Upper lobe of left lung (tissue), 4 donors: ENCODE measurements around the gene GRIN2A.

Experiments used
- POLR2AphosphoS5 ChIP-seq, 2 donors: sonication (generic); formaldehyde crosslinking; IDR thresholded peaks; one replicate each; pipeline ENCODE4 v1.5.1; 2017; ENCODE audit warnings: antibody characterized with exemption in 2 of 2
- TF ChIP-seq, protein P1 (sequence below), 6 experiments: fragments of 450-650 bp in 4 of 6; fragments of 200-600 bp in 2 of 6; sonication (generic) in 2 of 6; IDR thresholded peaks; one replicate each; pipeline ENCODE4 v1.5.1; 2016 to 2019; ENCODE audit warnings: antibody characterized with exemption in 6 of 6

DNA sequence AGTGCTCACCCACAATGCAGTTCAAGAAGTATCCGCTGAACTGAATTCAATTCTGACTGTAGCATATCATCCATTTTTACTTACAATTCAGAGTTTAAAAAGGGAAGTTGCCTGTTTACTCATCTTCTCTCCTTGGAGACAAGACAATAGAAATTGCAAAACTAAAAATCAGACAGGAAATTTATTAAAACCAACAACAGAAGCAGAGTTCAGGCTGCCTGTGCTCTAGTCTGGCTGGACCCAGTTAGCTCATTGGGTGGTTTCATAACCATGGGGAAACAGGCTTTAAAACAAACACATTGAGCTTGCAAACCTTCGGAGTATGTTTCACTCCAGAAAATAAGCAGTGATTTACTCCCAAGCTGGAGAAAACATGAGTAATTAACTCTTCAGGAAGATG is 321.4 kb downstream of the GRIN2A start:
- TF ChIP-seq, protein P1, sequence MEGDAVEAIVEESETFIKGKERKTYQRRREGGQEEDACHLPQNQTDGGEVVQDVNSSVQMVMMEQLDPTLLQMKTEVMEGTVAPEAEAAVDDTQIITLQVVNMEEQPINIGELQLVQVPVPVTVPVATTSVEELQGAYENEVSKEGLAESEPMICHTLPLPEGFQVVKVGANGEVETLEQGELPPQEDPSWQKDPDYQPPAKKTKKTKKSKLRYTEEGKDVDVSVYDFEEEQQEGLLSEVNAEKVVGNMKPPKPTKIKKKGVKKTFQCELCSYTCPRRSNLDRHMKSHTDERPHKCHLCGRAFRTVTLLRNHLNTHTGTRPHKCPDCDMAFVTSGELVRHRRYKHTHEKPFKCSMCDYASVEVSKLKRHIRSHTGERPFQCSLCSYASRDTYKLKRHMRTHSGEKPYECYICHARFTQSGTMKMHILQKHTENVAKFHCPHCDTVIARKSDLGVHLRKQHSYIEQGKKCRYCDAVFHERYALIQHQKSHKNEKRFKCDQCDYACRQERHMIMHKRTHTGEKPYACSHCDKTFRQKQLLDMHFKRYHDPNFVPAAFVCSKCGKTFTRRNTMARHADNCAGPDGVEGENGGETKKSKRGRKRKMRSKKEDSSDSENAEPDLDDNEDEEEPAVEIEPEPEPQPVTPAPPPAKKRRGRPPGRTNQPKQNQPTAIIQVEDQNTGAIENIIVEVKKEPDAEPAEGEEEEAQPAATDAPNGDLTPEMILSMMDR (IDR thresholded peaks at IDR 0.05), result no peak
- no peak for TF ChIP-seq POLR2AphosphoS5 (IDR thresholded peaks at IDR 0.05)
